ENCODE data around the gene PPP1R12C.
A peak's percentile ranks its signal among the peaks of the same experiment; 100 is the strongest.
"Not testable (repeated sequence)": the region's sequence is repeated elsewhere in the genome, so short reads cannot be mapped to it uniquely, and the experiment has no call there.

Gene PPP1R12C

DNA sequence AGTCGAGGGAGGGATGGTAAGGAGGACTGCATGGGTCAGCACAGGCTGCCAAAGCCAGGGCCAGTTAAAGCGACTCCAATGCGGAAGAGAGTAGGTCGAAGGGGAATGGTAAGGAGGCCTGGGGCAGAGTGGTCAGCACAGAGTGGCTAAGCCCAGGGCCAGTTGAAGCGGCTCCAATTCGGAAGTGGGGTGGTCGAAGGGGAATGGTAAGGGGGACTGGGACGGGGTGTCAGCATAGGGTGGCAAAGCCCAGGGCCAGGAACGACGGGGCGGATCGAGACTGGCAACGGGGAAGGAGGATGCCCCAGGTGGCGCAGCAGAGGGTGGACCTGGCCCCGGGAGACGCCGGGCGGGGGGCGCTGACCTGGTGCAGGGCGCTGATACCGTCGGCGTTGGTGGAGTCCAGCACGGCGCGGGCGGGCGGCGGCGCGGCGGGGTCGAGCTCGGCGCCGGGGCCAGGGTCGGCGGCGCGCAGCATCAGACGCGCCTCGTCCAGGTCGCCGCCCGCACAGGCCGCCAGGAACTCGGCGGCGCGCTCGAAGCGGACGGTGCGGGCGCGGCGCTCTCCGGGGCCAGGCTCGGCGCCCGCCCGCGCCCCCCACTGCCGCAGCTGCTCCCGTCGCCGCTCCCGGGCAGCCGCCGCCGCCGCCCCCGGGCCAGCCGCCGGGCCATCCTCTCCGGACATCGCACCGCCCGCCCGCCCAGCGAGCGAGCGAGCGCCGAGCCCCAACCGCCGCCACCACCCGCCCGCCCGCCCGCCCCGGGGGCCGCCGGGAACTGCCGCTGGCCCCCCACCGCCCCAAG lies at the start of gene PPP1R12C:
PPP1R12C (minus strand) TSS at position 779 of the 804 bp plus-strand sequence; CDS start at position 685, 94 bp downstream.
- DNase-seq (ENCODE audit: low spot score) = no peak

- DNase-seq (ENCODE audit: low spot score) = peak; percentile 97
Measured at GRCh38 chr19:55166530-55167268, 49.3 kb upstream of the PPP1R12C start, which contains the start of gene DNAAF3. Gene DNAAF3 (minus strand): TSS chr19:55166613. CDS start chr19:55166413, 200 bp downstream.

DNA sequence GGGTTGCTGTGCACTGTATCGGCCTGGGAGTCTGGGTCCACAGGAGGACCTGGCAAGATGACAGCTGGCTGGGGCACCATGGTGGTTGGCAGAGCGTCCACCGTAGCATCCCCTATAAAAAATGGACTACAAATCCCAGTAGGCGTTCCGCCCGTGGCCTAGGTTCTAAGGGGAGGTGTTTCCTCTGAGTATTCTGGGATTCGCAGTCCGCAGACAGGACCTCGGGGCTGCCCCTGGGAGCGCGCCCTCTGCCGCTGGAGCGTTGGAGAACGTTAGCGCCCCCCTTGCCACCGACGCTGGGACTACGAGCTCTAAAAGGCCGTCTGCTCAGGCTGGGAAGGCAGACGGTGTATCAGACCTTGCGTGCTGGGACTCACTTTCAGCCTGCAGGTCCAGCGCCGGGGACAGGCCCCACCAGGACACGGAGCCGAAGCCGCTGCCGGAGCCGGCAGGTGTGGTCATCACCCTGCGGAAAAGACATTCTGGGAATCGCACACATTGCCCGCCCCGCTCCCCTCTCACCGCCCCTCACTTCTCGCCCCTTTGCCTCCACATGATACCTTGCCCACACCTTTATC lies 48.6 kb upstream of the PPP1R12C start:
- peak; percentile 76 for DNase-seq (ENCODE audit: low spot score)

DNA sequence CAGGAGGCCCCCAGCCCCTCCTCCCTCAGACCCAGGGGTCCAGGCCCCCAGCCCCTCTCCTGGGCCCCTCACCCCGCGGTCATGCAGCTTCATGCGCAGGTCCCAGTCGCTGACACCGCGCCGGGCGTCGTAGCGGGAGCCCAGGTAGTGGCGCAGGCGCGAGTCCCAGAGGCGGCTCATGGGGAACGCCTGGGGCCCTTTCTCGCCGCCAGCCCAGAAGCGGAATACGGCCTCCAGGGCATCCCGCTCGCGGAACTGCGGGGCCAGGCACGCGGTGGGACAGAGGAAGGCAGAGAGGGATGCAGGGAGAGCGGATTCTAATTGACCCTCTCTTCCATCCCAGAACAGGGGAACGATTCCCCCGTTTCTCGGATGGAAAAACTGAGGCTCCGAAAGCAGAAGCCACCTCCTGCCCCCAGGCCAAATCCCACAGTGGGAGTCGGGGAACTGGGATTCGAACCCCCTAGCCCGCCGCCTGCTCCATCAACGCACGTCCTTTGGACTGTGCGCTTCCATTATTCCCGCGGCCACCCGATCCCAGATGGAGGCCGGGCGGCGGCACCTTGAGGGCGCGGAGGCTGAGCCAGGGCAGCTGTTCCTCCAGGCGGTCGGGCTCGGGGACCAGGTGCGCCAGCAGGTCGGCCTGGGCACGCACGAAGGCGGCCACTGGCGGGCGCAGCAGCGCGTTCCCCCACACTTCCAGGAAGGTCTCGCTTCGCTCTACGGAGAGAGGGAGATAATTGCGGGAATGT lies 44.3 kb upstream of the PPP1R12C start:
- no peak for DNase-seq (ENCODE audit: low spot score)

DNA sequence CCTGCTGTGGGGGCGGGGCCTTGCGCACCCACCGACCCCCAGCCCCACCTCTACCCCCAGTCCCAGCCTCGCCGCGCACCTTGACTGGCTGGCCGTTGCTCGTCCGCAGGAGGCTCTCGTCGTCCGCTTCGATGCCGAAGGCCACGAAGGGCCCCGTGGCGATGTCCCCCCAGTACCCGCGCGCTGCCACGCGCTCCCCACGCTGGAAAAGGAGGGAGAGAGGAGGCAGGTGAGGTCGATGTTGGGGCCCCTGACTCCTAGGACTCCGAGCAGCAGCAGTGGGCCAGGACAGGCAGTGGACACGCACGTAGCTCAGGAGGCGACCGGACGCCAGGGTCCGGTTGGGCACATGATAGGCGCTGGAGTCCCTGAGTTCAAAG lies 43.5 kb upstream of the PPP1R12C start:
- DNase-seq (ENCODE audit: low spot score) = no peak

DNA sequence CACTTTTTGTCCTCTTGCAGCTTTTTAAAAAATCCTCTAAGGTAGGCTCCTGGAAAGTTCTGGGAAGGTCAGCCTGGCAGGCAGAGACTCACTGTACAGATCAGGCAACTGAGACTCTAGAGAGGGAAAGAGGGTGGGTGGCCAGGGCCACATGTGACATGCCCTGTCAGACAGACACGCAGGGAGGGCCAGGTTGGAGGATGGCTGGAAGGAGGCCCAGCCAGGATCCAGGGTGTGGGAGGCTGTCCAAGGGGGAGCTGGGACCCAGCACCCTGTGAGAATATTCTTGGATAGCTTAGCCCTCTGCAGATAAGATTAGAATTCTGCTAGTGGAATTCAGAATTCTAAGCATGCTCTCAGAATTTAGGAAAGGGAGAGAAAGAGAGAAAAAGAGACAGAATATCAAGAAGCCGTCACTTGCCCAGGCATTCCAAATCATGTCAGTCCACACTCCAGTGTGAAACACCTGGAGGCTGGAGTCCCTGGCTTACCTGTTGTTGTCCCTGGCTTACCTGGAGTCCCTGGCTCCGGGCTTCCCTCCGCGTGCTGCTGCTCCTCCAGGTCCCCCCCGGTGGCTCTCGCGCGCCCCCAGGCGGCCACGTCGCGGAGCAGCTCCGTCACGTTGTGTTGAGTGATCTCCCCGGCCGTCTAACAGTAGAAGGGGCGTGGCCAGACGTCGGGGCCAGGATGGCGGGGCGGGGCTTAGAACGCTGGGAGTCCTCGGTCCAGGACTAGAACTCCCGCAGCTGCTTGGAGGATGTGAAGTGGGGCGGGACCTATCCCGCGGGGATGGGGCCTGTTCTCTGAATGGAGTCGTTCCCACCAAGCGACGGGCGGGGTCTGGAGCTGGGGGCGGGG lies 42.9 kb upstream of the PPP1R12C start:
- peak; percentile 91 for DNase-seq (ENCODE audit: low spot score)

DNA sequence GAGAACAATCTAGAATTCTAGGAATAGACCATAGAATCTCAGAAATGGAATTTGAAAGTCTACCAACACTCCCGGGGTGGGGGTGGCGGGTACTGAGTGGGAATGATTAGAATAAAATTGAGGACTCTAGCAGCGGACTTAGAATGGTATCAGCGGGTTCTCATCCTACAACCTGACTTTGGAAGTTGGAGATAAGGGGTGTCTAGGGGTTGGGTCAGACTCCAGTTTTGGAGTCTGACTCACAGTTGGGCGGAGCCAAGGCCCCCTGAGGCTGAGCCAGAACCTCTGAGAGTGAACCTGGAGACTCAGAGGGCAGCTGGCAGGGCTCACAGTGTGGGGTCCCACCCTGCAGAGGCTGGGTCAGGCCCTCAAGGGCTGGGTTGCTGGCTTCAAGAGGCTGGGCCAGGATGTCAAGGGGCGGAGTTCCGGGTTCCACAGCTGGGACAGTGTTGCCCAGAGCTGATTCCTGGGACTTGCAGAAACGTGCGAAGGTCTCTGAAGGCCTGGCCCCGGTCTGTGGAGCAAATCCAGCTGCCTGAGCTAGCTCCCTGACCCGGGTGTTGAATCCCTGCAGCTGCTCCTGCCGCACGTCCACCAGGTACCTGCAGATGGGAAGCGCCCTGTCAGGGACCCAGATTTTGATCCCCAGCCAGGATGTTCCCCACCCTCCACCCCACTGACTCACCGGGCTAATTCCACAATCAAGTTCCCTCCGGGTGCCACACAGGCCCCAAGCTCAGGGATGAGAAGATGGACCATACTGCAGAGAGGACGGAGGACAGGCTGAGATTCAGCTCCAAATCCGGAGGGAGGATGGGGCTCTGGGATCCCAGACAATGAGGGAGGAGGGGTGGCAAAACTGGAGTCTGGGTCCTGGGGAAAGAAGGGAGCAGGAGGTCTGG lies 41.7 kb upstream of the PPP1R12C start:
- DNase-seq (ENCODE audit: low spot score) = peak; percentile 44

DNA sequence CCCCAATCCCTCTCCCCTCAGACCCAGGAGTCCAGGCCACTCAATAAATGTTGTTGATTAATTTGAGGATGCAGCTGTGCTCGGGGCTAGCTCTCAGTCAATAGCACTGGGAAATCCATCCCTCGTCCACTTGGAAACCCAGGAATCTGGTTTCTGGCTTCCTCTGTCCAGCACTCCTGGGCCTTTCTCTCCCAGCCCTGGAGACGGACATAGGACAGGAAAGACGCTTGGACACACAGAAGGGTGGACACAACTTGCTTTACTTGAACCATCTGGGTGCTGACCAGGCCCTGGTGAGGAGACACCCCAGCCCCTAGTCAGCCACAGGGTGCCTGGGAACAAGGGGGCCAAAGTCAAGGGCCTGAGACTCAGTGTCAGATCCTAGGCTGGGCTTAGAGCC lies 41.0 kb upstream of the PPP1R12C start:
- DNase-seq (ENCODE audit: low spot score) = no peak

DNA sequence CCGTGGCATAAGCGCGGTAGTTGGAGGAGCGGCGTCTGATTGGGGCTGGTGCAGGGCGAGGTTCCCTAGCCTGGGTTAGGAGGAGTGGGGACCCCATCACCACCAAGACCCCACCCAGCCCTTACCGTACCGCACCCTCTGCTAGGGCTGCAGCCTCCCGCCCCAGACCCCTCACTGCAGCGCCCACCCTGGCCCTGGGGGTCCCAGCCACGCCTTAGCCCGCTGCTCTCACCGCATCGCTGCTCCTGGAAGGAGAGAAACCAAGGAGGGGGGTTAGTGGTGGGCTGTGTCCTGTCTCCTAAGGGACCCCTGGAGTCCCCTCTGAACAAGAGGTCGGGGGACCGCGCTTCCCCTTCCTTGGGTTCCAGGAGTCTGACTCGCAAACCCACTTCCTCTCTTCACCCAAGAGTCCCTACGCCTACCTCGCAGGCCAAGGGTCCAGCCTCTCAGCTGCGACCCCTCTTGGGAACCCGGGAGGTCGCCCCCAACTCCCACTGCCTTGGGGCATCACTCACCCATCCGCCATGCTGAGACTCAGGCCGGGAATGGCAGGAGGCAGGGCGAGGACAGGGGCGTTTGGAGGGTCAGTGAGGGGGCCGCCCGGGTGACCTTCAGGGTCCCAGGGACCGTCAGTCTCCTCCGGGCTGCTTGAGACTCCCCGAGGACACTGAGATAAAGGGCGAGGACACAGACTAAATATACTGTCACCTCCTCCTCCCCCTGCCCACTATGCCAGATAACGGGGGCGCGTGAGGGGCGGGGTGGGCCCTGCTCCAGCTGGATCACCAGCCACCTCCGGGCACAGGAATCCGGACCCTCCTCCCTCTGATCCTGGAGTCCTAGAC lies 39.8 kb upstream of the PPP1R12C start, which contains the start of gene TNNI3:
TNNI3 (minus strand) TSS at position 669 of the 845 bp plus-strand sequence; CDS start at position 526, 143 bp downstream.
- DNase-seq (ENCODE audit: low spot score) = no peak

DNA sequence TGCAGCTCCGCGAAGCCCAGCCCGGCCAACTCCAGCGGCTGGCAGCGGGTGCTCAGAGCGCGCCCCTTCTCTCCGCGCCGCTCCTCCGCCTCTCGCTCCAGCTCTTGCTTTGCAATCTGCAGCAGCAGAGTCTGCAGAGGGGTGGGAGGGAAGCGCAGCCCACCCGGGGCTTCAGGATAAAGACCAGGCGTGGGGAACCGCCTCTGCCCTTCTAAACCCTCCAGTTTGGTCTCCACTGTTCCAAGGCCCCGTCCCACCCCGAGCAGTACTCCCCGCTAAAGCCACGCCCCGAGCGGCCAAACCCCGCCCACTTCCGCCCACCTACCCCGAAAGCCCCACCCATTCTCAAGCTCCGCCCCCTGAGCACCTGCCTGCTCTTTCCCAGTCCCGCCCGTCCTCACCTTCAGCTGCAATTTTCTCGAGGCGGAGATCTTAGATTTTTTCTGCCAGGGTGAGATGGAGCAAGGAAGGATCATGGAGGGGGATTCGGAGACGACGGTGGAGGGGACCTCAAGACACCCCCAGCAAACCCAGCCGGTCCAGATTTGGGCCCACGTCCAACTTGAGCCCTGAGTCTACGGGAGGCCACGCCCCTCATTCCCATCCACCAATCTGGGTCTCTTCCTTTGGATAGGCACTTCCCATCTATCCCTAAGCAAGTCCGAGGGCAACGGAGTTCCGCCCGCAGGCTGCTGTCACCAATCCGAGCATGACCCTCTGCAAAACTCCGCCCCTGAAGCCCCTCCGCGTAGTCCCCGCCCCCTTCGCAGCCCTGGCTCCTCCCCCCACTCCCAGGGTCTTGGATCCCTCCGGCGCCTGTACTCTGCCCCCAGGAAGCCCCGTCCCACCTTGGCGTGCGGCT lies 39.0 kb upstream of the PPP1R12C start:
- DNase-seq (ENCODE audit: low spot score) = no peak

GRCh38 chr19:55155784-55156183 lies 38.3 kb upstream of the PPP1R12C start:
- DNase-seq (ENCODE audit: low spot score) = not testable (repeated sequence)

GRCh38 chr19:55153652-55154264 lies 36.3 kb upstream of the PPP1R12C start:
- no peak for DNase-seq (ENCODE audit: low spot score)

DNA sequence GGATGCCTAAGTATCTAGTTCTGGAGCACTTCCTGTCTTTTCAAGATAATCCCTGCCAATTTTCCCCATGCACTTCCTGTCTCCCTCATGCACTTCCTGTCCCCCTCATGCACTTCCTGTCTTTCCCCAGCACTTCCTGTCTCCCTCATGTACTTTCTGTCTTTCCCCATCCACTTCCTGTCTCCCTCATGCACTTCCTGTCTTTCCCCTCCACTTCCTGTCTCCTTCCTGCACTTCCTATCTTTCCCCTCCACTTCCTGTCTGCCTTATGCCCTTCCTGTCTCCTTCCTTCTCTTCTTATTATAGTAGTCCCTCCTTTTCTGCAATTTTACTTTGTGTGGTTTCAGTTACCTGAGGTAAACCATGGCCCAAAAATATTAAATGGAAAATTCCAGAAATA lies 34.6 kb upstream of the PPP1R12C start:
- no peak for DNase-seq (ENCODE audit: low spot score)

GRCh38 chr19:55149078-55150003 lies 31.9 kb upstream of the PPP1R12C start, which contains the start of gene TNNT1:
Gene TNNT1 (minus strand): TSS chr19:55149206. CDS start chr19:55147157, 2,049 bp downstream.
- DNase-seq (ENCODE audit: low spot score) = no peak

DNA sequence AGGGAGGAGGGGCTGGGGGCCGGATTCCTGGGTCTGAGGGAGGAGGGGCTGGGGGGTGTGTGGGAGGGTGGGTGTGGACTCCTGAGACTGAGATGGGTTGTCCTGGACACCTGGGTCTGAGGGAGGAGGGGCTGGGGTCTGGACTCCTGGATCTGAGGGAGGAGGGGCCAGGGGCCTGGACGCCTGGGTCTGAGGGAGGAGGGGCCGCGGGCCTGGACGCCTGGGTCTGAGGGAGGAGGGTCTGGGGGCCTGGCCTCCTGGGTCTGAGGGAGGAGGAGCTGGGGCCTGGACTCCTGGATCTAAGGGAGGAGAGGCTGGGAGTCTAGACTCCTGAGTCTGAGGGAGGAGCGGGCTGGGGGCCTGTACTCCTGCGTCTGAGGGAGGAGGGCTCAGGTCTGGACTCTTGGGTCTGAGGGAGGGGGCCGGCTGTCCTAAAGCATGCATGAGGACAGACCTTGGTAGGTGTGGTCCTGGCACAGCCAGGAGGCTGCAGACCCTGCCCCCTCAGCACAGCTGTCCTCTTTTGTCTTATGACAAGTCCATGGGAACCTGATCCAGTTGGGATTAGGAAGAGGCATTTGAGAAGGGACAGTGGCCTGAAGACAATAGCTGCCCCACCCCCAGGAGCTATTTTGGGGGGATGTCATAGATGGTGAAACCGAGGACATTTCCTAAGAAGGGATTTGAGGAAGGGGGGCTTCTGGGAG lies 30.3 kb upstream of the PPP1R12C start:
- no peak for DNase-seq (ENCODE audit: low spot score)
